ENCODE results near the gene KLHL42.

The KLHL42 gene

GRCh38 chr12:27769142-27769673, 10.8 kb upstream of the KLHL42 start:
- H3K4me3 ChIP-seq (ENCODE audit: low read depth, low read length): no peak overlapping the region
- in situ Hi-C loops (cut with HindIII; ENCODE audit: low sequenced_read_pairs): no loop called here
- TF ChIP-seq, protein P1, sequence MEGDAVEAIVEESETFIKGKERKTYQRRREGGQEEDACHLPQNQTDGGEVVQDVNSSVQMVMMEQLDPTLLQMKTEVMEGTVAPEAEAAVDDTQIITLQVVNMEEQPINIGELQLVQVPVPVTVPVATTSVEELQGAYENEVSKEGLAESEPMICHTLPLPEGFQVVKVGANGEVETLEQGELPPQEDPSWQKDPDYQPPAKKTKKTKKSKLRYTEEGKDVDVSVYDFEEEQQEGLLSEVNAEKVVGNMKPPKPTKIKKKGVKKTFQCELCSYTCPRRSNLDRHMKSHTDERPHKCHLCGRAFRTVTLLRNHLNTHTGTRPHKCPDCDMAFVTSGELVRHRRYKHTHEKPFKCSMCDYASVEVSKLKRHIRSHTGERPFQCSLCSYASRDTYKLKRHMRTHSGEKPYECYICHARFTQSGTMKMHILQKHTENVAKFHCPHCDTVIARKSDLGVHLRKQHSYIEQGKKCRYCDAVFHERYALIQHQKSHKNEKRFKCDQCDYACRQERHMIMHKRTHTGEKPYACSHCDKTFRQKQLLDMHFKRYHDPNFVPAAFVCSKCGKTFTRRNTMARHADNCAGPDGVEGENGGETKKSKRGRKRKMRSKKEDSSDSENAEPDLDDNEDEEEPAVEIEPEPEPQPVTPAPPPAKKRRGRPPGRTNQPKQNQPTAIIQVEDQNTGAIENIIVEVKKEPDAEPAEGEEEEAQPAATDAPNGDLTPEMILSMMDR (IDR thresholded peaks at IDR 0.05; ENCODE audit: low read depth, low read length, missing control alignments): no peak

GRCh38 chr12:27771481-27772327, 8.3 kb upstream of the KLHL42 start:
- in situ Hi-C loops (cut with HindIII; ENCODE audit: low sequenced_read_pairs): no loop called here
- H3K4me3 ChIP-seq (ENCODE audit: low read depth, low read length): no peak overlapping the region
- TF ChIP-seq, protein P1 (IDR thresholded peaks at IDR 0.05; ENCODE audit: low read depth, low read length, missing control alignments): no peak
- no peak for DNase-seq (ENCODE audit: low read depth)

More at GRCh38 chr12:27769142-27769673, 10.8 kb upstream of the KLHL42 start:
- no peak for DNase-seq (ENCODE audit: low read depth)

- TF ChIP-seq, protein P1 (IDR thresholded peaks at IDR 0.05; ENCODE audit: low read depth, low read length, missing control alignments): no peak
These were observed 7.5 kb upstream of the KLHL42 start for GRCh38 chr12:27772328-27773049.

DNA sequence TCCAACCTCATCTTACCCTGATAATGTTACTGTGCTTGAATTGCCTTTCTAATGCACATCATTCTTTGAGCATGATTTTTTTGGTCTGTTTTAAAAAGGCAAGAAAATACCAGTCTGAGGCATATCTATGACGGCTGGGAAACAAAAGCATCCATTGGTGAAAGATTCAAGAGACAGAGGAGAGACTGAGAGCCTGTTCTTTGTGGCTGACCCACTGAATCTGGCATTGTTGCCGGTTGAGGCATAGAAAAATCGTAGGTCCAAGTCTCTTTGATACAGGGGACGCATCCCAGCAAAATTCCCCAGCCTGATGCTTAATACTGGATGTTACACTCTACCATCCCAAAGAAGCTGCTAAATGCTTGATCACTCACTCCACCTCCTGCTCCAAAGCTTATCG, 2.9 kb upstream of the KLHL42 start:
- no peak overlapping the region for H3K4me3 ChIP-seq (ENCODE audit: low read depth, low read length)
- in situ Hi-C loops (cut with HindIII; ENCODE audit: low sequenced_read_pairs): no loop called here
- TF ChIP-seq, protein P1 (IDR thresholded peaks at IDR 0.05; ENCODE audit: low read depth, low read length, missing control alignments): no peak
- no peak for DNase-seq (ENCODE audit: low read depth)

More at GRCh38 chr12:27772328-27773049, 7.5 kb upstream of the KLHL42 start:
- in situ Hi-C loops (cut with HindIII; ENCODE audit: low sequenced_read_pairs): no loop called here
- DNase-seq (ENCODE audit: low read depth): no peak
- H3K4me3 ChIP-seq (ENCODE audit: low read depth, low read length): no peak overlapping the region

DNA sequence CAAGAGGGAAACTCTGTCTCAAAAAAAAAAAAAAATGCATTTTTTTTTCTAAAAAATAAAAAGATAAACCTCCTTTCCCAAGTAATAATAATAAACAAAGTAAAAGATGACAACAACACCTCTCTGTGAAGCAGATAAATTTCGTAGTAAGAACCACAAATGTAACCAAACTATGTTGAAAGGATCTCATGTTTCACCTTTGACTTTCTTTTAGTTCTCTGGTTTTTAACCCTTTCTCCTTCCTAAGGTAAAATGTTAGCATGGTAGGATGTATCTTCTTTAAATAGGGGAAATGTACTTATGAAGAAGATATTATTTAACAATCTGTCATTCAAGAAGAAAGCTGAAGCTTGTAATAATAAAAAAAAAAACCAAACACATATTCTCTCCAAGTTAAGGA, 1.8 kb upstream of the KLHL42 start:
- H3K4me3 ChIP-seq (ENCODE audit: low read depth, low read length): no peak overlapping the region
- in situ Hi-C loops (cut with HindIII; ENCODE audit: low sequenced_read_pairs): no loop called here
- TF ChIP-seq, protein P1 (IDR thresholded peaks at IDR 0.05; ENCODE audit: low read depth, low read length, missing control alignments): no peak
- no peak for DNase-seq (ENCODE audit: low read depth)

GRCh38 chr12:27779416-27779919, 565 bp upstream of the KLHL42 start:
- DNase-seq (ENCODE audit: low read depth): no peak
- TF ChIP-seq, protein P1 (IDR thresholded peaks at IDR 0.05; ENCODE audit: low read depth, low read length, missing control alignments): no peak
- peak overlapping the region; percentile 68 for H3K4me3 ChIP-seq (ENCODE audit: low read depth, low read length)
- in situ Hi-C loops (cut with HindIII; ENCODE audit: low sequenced_read_pairs): no loop called here

Measured in astrocyte of the cerebellum (primary cell).